NCI-H1105 (cell line): Measurements from ENCODE around the gene OR6K6.

Experiments used
- DNase-seq: peaks from one replicate; lab custom pipeline; 2025; lab: John Stamatoyannopoulos, UW

Gene OR6K6

GRCh38 chr1:158754420-158754819, at the start of gene OR6K6:
Gene OR6K6, plus strand, starts transcription at chr1:158754720. Its CDS starts 168 bp downstream, at chr1:158754888.
- DNase-seq = no peak

GRCh38 chr1:158706096-158706495, 48.4 kb upstream of the OR6K6 start:
- no peak for DNase-seq

GRCh38 chr1:158711098-158711497, 43.4 kb upstream of the OR6K6 start:
- DNase-seq = no peak

GRCh38 chr1:158714754-158715153, 39.8 kb upstream of the OR6K6 start:
- DNase-seq = no peak

GRCh38 chr1:158716335-158716734, 38.2 kb upstream of the OR6K6 start:
- DNase-seq = no peak

- DNase-seq = no peak
These were observed 37.2 kb upstream of the OR6K6 start for GRCh38 chr1:158717344-158717743.

GRCh38 chr1:158719664-158720063, 34.9 kb upstream of the OR6K6 start:
- DNase-seq = no peak

- no peak for DNase-seq
These were observed 33.9 kb upstream of the OR6K6 start, which contains the start of gene OR6K3 for GRCh38 chr1:158720620-158721019. Gene OR6K3, minus strand, starts transcription at chr1:158720720. Its CDS starts 2,605 bp downstream, at chr1:158718115.

- no peak for DNase-seq
These were observed 30.1 kb upstream of the OR6K6 start for GRCh38 chr1:158724442-158724841.

- DNase-seq = no peak
These were observed 25.9 kb upstream of the OR6K6 start for GRCh38 chr1:158728510-158729225.

GRCh38 chr1:158730453-158730852, 24.1 kb upstream of the OR6K6 start:
- no peak for DNase-seq

GRCh38 chr1:158731707-158732106, 22.8 kb upstream of the OR6K6 start:
- DNase-seq = no peak

- no peak for DNase-seq
These were observed 22.0 kb upstream of the OR6K6 start for GRCh38 chr1:158732524-158732923.

GRCh38 chr1:158735848-158736247, 18.7 kb upstream of the OR6K6 start:
- no peak for DNase-seq

GRCh38 chr1:158752155-158752712, 2.3 kb upstream of the OR6K6 start:
- no peak for DNase-seq

GRCh38 chr1:158771950-158772866, 17.7 kb downstream of the OR6K6 start, which contains the start of gene OR6N1:
Gene OR6N1, minus strand, starts transcription at chr1:158772195. Its CDS starts 5,513 bp downstream, at chr1:158766682.
- no peak for DNase-seq

- DNase-seq = no peak
These were observed 26.6 kb downstream of the OR6K6 start, which contains the start of gene OR6N2 for GRCh38 chr1:158781104-158781503. Gene OR6N2, minus strand, starts transcription at chr1:158781204. Its CDS starts 3,569 bp downstream, at chr1:158777635.

GRCh38 chr1:158793604-158794003, 39.1 kb downstream of the OR6K6 start:
- DNase-seq = no peak

GRCh38 chr1:158794247-158794646, 39.7 kb downstream of the OR6K6 start:
- DNase-seq = no peak

- DNase-seq = no peak
These were observed 44.0 kb downstream of the OR6K6 start for GRCh38 chr1:158798531-158798930.

- no peak for DNase-seq
These were observed 45.2 kb downstream of the OR6K6 start for GRCh38 chr1:158799689-158800088.

GRCh38 chr1:158800526-158800925, 46.0 kb downstream of the OR6K6 start:
- no peak for DNase-seq
